Activated B cell treated with CpG ODN at 0.5 μM for 24 hours (primary cell): Measurements from ENCODE around the gene TRAP1. TPM values are rescaled to one million over a fixed set of nuclear protein-coding genes. Genes with fewer than 3 reads are reported as not detected.

Source experiments
- ATAC-seq: fragments of 200-7000 bp; cut with Tn5 transposase; one replicate; pipeline ENCODE4 v1.10.0; 2021; ENCODE audit warnings: low read depth, mild to moderate bottlenecking, moderate library complexity
- CTCF ChIA-PET: fragments of 350-600 bp; sonication (Branson Sonifier 250); formaldehyde crosslinking; loops from one replicate; lab custom pipeline; 2021; ENCODE audit warnings: antibody characterized with exemption; lab: Charles Lee
- POLR2A ChIA-PET: fragments of 350-600 bp; sonication (Branson Sonifier 250); formaldehyde crosslinking; loops from one replicate; lab custom pipeline; 2021; ENCODE audit warnings: antibody characterized with exemption; lab: Charles Lee
- DNase-seq: peaks from one replicate; pipeline ENCODE4 v3.0.0; 2022
- H3K27ac Mint-ChIP-seq: one replicate; pipeline ENCODE4 v1.8.0; 2020; ENCODE audit warnings: mixed read lengths
- H3K27me3 Mint-ChIP-seq: one replicate; pipeline ENCODE4 v1.8.0; 2021; ENCODE audit warnings: mixed read lengths
- H3K36me3 Mint-ChIP-seq: one replicate; pipeline ENCODE4 v1.8.0; 2021; ENCODE audit warnings: low read depth, mixed read lengths
- H3K4me1 Mint-ChIP-seq: one replicate; pipeline ENCODE4 v1.8.0; 2021; ENCODE audit warnings: mixed read lengths
- H3K4me3 Mint-ChIP-seq: one replicate; pipeline ENCODE4 v1.8.0; 2020; ENCODE audit warnings: mild to moderate bottlenecking, mixed read lengths
- H3K9me3 Mint-ChIP-seq: one replicate; pipeline ENCODE4 v1.8.0; 2020; ENCODE audit warnings: mixed read lengths
- intact Hi-C: fragments of 100-400 bp; cut with micrococcal nuclease; formaldehyde crosslinking; loops from one replicate; pipeline ENCODE4 v1.15.1; 2024
- total RNA-seq: library from RNA; stranded (reverse); gene quantifications from 2 replicates; pipeline ENCODE4 v1.2.3, GENCODE V29; 2022
- TF ChIP-seq, protein P1 (sequence below): fragments of 200-600 bp; IDR thresholded peaks from one replicate; pipeline ENCODE4 v1.8.0; 2022; ENCODE audit warnings: antibody characterized with exemption, mild to moderate bottlenecking

TRAP1 gene
- total RNA-seq, 1 donor from 2014 or later: 82.2 TPM

DNA sequence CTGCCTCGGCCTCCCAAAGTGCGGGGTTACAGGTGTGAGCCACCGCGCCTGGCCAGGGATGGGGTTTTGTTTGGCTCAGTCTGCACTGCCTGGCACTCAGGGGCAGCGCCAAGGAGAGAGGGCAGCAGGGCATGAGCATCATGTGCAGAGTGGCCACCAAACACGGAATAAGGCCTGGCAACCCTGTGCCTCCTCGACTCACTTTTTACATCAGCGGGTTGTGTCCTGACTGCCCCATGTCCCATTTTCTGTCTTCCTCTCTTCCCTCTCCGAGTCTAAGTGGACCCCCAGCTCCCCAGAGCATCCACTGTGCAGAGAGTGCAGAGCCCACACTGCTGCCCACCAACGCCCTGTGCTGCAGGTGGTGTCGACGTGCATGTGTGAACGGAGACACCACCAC, 18.2 kb upstream of the TRAP1 start:
- TF ChIP-seq, protein P1, sequence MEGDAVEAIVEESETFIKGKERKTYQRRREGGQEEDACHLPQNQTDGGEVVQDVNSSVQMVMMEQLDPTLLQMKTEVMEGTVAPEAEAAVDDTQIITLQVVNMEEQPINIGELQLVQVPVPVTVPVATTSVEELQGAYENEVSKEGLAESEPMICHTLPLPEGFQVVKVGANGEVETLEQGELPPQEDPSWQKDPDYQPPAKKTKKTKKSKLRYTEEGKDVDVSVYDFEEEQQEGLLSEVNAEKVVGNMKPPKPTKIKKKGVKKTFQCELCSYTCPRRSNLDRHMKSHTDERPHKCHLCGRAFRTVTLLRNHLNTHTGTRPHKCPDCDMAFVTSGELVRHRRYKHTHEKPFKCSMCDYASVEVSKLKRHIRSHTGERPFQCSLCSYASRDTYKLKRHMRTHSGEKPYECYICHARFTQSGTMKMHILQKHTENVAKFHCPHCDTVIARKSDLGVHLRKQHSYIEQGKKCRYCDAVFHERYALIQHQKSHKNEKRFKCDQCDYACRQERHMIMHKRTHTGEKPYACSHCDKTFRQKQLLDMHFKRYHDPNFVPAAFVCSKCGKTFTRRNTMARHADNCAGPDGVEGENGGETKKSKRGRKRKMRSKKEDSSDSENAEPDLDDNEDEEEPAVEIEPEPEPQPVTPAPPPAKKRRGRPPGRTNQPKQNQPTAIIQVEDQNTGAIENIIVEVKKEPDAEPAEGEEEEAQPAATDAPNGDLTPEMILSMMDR: no peak
- Mint-ChIP-seq H3K27me3 (no peaks in the 10 kb centered on the region), H3K27ac (no peak overlapping the region), H3K4me1 (no peaks in the 10 kb centered on the region), H3K9me3 (no peaks in the 10 kb centered on the region), H3K4me3 (no peak overlapping the region), H3K36me3 (peaks cover 93% of the 10 kb centered on the region)
- ATAC-seq (no peak), DNase-seq (no peak)
- ChIA-PET CTCF (no interaction called here), POLR2A (interaction anchor here (1.5 kb wide), 1 partner anchor 18 kb away, joined by 3 read pairs; the partner anchor contains the start of gene TRAP1)
- intact Hi-C loops: no loop called here

DNA sequence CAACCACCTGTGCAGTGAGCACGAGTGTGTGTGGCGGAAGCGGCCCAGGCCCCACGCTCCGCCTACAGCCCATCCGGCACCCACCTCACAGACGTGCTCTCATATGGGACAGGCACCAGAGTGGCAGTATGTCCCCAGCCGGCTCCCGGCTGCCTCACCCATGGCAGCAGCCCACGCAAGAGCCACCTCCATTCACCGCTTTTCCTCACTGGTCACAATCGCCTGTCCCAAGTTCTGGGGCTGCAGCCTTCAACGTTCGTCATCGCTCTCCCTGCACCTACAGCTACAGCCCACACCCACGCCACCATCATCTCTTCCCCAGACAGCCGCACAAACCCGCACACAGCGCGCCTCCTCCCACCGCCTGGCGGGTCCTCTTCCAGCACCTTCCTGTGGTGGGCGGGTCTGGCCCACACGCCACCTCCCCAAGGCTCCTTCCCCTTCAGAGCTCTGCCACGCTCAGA, 17.5 kb upstream of the TRAP1 start:
- Mint-ChIP-seq H3K4me3 (no peak overlapping the region), H3K27me3 (no peaks in the 10 kb centered on the region), H3K9me3 (no peaks in the 10 kb centered on the region), H3K36me3 (peaks cover 93% of the 10 kb centered on the region), H3K27ac (no peak overlapping the region), H3K4me1 (no peaks in the 10 kb centered on the region)
- no peak for DNase-seq
- ChIA-PET CTCF (interaction anchor here (0.6 kb wide), 1 partner anchor 37 kb away, joined by 3 read pairs; no protein-coding TSS in a partner anchor), POLR2A (no interaction called here)
- intact Hi-C loops: no loop called here
- TF ChIP-seq, protein P1: no peak
- no peak for ATAC-seq

DNA sequence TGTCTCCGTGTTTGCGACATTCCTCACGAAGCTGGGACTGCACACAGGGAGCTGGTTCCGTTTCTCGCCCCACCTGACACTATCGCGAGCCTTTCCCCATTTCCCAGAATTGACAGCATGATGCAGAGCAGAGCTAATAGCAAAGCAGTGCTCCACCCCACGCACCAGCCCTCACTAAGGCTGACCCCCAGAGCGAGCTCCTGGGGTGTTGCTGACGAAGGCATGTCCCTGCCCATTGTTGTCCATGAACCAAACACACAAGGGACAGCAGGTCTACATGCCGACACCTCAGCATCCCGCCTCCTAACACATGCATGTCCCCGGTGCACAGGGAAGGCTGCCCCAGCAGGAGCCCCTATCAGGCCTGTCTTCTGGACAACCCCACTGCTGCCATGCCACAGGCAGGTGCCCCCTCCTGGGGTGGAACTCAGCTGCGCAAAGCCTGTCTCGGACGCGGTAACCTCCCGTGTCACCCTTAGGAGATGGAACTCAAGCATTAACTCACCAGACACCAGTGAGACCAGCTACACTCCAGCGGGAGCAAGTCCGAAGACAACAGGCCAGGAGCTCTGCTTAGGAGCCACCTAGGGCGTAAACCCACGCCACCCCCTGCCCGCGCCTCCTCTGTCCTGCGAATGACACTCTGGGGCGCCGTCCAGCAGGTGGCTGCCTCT, 16.9 kb upstream of the TRAP1 start:
- intact Hi-C loops: no loop called here
- ATAC-seq (no peak), DNase-seq (no peak)
- Mint-ChIP-seq H3K9me3 (no peaks in the 10 kb centered on the region), H3K36me3 (peaks cover 93% of the 10 kb centered on the region), H3K4me1 (no peaks in the 10 kb centered on the region), H3K27me3 (no peaks in the 10 kb centered on the region), H3K27ac (no peak overlapping the region), H3K4me3 (no peak overlapping the region)
- CTCF ChIA-PET: interaction anchor here (0.6 kb wide), 2 partner anchors 38 to 43 kb away, joined by 3 read pairs; no protein-coding TSS in a partner anchor
- POLR2A ChIA-PET: no interaction called here
- TF ChIP-seq, protein P1: no peak

DNA sequence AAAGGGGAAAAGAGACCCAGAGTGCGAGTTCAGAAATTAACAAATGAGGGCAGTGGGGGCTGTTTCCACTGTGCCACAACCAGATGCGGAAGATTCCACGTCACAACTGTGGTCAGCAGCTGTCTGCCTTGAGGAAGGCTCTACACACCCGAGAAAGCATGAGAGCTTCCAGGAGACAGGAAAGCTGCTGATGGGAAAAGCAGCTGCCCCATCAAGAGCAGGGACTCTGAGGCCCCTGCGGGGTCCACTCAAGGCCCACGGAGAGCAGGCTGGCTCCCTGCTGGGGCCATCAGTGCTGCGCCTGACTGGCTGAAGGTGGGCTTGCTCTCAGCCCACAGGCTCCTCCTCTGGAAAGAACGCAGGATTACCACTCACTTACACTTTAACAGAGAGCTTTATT, 14.8 kb upstream of the TRAP1 start:
- no peaks in the 10 kb centered on the region for H3K4me1 Mint-ChIP-seq
- no peak overlapping the region for H3K27ac Mint-ChIP-seq
- TF ChIP-seq, protein P1: no peak
- intact Hi-C loops: no loop called here
- peaks cover 90% of the 10 kb centered on the region for H3K36me3 Mint-ChIP-seq
- POLR2A ChIA-PET: no interaction called here
- no peak overlapping the region for H3K4me3 Mint-ChIP-seq
- DNase-seq (no peak), ATAC-seq (no peak)
- H3K9me3 Mint-ChIP-seq: no peaks in the 10 kb centered on the region
- CTCF ChIA-PET: no interaction called here
- no peaks in the 10 kb centered on the region for H3K27me3 Mint-ChIP-seq

DNA sequence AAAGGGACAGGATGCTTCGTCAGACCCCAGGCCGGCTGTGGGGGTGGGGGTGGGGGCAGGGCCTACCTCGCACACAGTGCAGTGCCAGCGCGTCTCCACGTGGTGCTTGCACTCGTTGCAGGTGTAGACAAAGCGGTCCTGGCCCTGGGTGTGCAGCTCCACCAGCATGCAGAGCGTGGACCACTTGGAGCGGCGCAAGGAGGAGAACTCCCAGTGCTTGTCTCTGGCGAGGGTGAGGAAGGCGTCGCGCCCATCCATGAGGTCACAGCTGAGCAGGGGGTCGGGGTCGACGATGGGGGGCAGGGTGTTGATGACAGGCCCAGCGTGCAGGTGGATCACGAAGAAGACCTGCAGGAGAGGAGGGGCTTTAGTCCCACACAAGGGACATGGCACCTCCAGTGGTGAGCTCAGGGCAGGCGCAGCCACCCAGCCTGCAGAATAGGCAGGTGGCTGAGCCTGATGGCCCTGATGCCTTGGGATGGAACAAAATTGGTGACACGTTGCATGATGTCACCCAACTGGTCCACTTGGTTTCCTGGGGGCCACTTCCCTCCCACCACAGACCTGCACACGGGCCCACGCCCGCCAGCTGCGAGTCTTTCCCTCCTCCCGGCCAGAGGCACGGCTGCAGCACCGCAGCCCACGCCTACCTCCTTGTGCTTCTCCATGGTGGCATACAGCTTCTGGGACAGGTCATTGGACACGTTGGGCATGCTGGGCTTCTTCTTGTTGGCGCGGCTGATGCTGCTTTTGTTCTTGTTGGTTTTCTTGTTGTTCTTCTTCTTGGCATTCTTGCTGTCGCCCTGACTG, 14.0 kb upstream of the TRAP1 start:
- no peak for ATAC-seq
- H3K4me3 Mint-ChIP-seq: no peak overlapping the region
- DNase-seq: no peak
- no peak overlapping the region for H3K27ac Mint-ChIP-seq
- ChIA-PET POLR2A (no interaction called here), CTCF (no interaction called here)
- no peaks in the 10 kb centered on the region for H3K9me3 Mint-ChIP-seq
- intact Hi-C loops: no loop called here
- peaks cover 86% of the 10 kb centered on the region for H3K36me3 Mint-ChIP-seq
- H3K4me1 Mint-ChIP-seq: no peaks in the 10 kb centered on the region
- TF ChIP-seq, protein P1: no peak
- no peaks in the 10 kb centered on the region for H3K27me3 Mint-ChIP-seq
